BLaER1 treated with 17β-estradiol and CSF1 and Interleukin-3, amounts not matched to agents 10 nM and 100 nM (cell line): ENCODE results near the gene SESTD1.

Source experiments
- H3K27ac ChIP-seq, 11 experiments: shearing (Covaris generic); formaldehyde crosslinking; 2 replicates each; pipeline ENCODE4 v1.8.1; 2022
- H3K27me3 ChIP-seq, 11 experiments: shearing (Covaris generic); formaldehyde crosslinking; 2 replicates each; pipeline ENCODE4 v1.8.1; 2022
- H3K36me3 ChIP-seq, 11 experiments: shearing (Covaris generic); formaldehyde crosslinking; 2 replicates each; pipeline ENCODE4 v1.8.1; 2022
- H3K4me1 ChIP-seq, 10 experiments: shearing (Covaris generic); formaldehyde crosslinking; 2 replicates each; pipeline ENCODE4 v1.8.1; 2022
- H3K4me2 ChIP-seq, 11 experiments: shearing (Covaris generic); formaldehyde crosslinking; 2 replicates each; pipeline ENCODE4 v1.8.1; 2022
- H3K4me3 ChIP-seq, 10 experiments: shearing (Covaris generic); formaldehyde crosslinking; 2 replicates each; pipeline ENCODE4 v1.8.1; 2022
- H3K9ac ChIP-seq, 11 experiments: shearing (Covaris generic); formaldehyde crosslinking; 2 replicates each; pipeline ENCODE4 v1.8.1; 2022
- H3K9me3 ChIP-seq, 11 experiments: shearing (Covaris generic); formaldehyde crosslinking; replicated peaks in 1 of 11; 2 replicates each; pipeline ENCODE4 v1.8.1; 2022
- H4K20me1 ChIP-seq, 11 experiments: shearing (Covaris generic); formaldehyde crosslinking; 2 replicates each; pipeline ENCODE4 v1.8.1; 2022
- Cebpa-rat ChIP-seq, 11 experiments: shearing (Covaris generic); IDR thresholded peaks; 2 replicates each; pipeline ENCODE4 v1.8.1; 2022

The SESTD1 gene

GRCh38 chr2:179262077-179262660 lies 2.5 kb downstream of the SESTD1 start:
- Histone ChIP-seq H3K27ac (no peak overlapping the region; a peak in 2 of 22 replicates), H3K27me3 (no peaks in the 10 kb centered on the region), H3K9ac (no peak overlapping the region; a peak in 1 of 22 replicates), H3K4me2 (peak overlapping the region in 9 of 11 experiments; percentile 29 to 95 (median 90); a peak in 14 of 22 replicates), H3K4me1 (peaks cover 15 to 35% (median 24%) of the 10 kb centered on the region in 10 experiments), H3K4me3 (peak overlapping the region in 1 of 10 experiments; percentile 91; a peak in 1 of 20 replicates), H3K9me3 (peaks cover 0 to 33% (median 14%) of the 10 kb centered on the region in 11 experiments; a peak in 16 of 22 replicates), H3K36me3 (peaks cover 0 to 31% (median 5%) of the 10 kb centered on the region in 11 experiments; a peak in 7 of 22 replicates), H4K20me1 (peaks cover 0 to 31% (median 0%) of the 10 kb centered on the region in 11 experiments; a peak in 7 of 22 replicates)
- TF ChIP-seq Cebpa-rat (IDR thresholded peaks at IDR 0.05) = no peak

- H3K4me1 ChIP-seq = peaks cover 15 to 34% (median 24%) of the 10 kb centered on the region in 10 experiments
- H3K36me3 ChIP-seq = peaks cover 0 to 40% (median 9%) of the 10 kb centered on the region in 11 experiments; a peak in 10 of 22 replicates
- no peak overlapping the region for H3K9ac ChIP-seq
- no peak overlapping the region for H3K4me3 ChIP-seq
- H3K27ac ChIP-seq = no peak overlapping the region
- H3K27me3 ChIP-seq = no peaks in the 10 kb centered on the region
- no peak for TF ChIP-seq Cebpa-rat (IDR thresholded peaks at IDR 0.05)
- 0 out of 22 replicates have a peak overlapping the region, but pooled peaks of 1 of the 11 experiments have one; percentile 95 for H3K4me2 ChIP-seq
- peaks cover 4 to 42% (median 23%) of the 10 kb centered on the region in 11 experiments; a peak in 19 of 22 replicates for H3K9me3 ChIP-seq
- H4K20me1 ChIP-seq = peaks cover 0 to 34% (median 0%) of the 10 kb centered on the region in 11 experiments; a peak in 7 of 22 replicates
Observed at GRCh38 chr2:179261151-179261825, 3.3 kb downstream of the SESTD1 start.

DNA sequence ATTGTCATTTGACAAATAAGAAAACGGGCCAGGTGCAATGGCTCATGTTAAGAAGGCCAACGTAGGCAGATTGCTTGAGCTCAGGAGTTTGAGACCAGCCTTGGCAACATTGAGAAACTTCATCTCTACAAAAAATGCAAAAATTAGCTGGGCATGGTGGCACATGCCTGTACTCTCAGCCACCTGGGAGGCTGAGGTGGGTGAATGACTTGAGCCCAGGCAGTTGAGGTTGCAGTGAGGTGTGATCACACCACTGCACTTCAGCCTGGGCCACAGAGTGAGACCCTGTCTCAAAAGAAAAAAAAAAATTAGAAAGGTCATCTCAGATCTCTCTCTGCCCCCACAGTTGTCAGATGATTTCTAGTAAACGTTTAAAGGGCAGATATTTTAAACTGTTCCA lies 4.4 kb downstream of the SESTD1 start:
- no peak for TF ChIP-seq Cebpa-rat (IDR thresholded peaks at IDR 0.05)
- H3K4me2 ChIP-seq = no peak overlapping the region; a peak in 1 of 22 replicates
- no peak overlapping the region for H3K4me3 ChIP-seq
- peaks cover 0 to 51% (median 16%) of the 10 kb centered on the region in 11 experiments; a peak in 12 of 22 replicates for H3K36me3 ChIP-seq
- peaks cover 0 to 37% (median 0%) of the 10 kb centered on the region in 11 experiments; a peak in 8 of 22 replicates for H4K20me1 ChIP-seq
- H3K27ac ChIP-seq = no peak overlapping the region
- H3K4me1 ChIP-seq = peaks cover 11 to 25% (median 20%) of the 10 kb centered on the region in 10 experiments
- H3K9me3 ChIP-seq = peaks cover 10 to 52% (median 34%) of the 10 kb centered on the region in 11 experiments; a peak in 19 of 22 replicates
- no peak overlapping the region for H3K9ac ChIP-seq
- H3K27me3 ChIP-seq = no peaks in the 10 kb centered on the region

DNA sequence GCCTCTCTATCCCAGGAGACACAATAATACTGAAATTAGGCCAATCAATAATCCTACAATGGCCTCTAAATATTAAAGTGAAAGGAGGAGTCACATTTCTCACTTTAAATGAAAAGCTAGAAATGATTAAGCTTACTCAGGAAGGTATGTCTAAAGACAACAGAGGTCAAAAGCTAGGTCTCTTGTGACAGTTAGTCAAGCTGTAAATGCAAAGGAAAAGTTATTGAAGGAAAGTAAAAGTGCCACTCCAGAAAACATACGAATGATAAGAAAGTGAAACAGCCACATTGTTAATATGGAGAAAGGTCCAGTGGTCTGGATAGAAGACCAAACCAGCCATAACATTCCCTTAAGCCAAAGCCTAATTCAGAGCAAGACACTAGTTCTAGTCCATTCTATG lies 9.5 kb downstream of the SESTD1 start:
- no peaks in the 10 kb centered on the region for H3K27me3 ChIP-seq
- no peak overlapping the region for H3K27ac ChIP-seq
- H3K36me3 ChIP-seq = peaks cover 0 to 51% (median 14%) of the 10 kb centered on the region in 11 experiments; a peak in 12 of 22 replicates
- H3K4me1 ChIP-seq = peaks cover 0 to 19% (median 9%) of the 10 kb centered on the region in 10 experiments; a peak in 10 of 20 replicates
- H3K4me2 ChIP-seq = no peak overlapping the region
- H3K4me3 ChIP-seq = no peak overlapping the region
- peaks cover 0 to 60% (median 11%) of the 10 kb centered on the region in 11 experiments; a peak in 14 of 22 replicates for H4K20me1 ChIP-seq
- no peak for TF ChIP-seq Cebpa-rat (IDR thresholded peaks at IDR 0.05)
- H3K9ac ChIP-seq = no peak overlapping the region
- peaks cover 15 to 57% (median 42%) of the 10 kb centered on the region in 11 experiments; a peak in 20 of 22 replicates for H3K9me3 ChIP-seq

DNA sequence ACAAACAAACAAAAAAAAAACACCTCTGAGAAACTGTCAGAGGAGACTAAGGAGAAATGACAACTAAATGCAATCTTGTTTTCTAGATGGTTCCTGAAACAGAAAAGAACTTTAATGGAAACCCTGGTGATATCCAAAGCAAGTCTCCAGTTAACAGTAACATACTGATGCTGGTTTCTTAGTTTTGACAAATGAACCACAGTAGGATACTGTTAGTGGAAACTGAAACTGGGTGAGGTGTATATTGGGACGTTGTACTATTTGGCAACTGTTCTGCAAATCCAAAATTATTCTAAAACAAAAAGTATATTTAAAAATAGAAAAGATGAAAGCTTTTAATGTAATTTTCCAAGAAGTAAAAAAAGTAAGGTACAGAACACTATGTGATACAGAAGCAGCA lies 11.4 kb downstream of the SESTD1 start:
- Histone ChIP-seq H3K36me3 (peaks cover 0 to 56% (median 21%) of the 10 kb centered on the region in 11 experiments; a peak in 13 of 22 replicates), H3K27ac (no peak overlapping the region), H3K9ac (no peak overlapping the region), H3K9me3 (peaks cover 15 to 69% (median 58%) of the 10 kb centered on the region in 11 experiments; a peak in 21 of 22 replicates), H3K4me3 (no peak overlapping the region), H3K4me2 (peak overlapping the region in 1 of 11 experiments; percentile 4; a peak in 1 of 22 replicates), H3K4me1 (peaks cover 0 to 19% (median 9%) of the 10 kb centered on the region in 10 experiments; a peak in 10 of 20 replicates), H3K27me3 (no peaks in the 10 kb centered on the region), H4K20me1 (peaks cover 0 to 54% (median 11%) of the 10 kb centered on the region in 11 experiments; a peak in 13 of 22 replicates)
- TF ChIP-seq Cebpa-rat (IDR thresholded peaks at IDR 0.05) = no peak

DNA sequence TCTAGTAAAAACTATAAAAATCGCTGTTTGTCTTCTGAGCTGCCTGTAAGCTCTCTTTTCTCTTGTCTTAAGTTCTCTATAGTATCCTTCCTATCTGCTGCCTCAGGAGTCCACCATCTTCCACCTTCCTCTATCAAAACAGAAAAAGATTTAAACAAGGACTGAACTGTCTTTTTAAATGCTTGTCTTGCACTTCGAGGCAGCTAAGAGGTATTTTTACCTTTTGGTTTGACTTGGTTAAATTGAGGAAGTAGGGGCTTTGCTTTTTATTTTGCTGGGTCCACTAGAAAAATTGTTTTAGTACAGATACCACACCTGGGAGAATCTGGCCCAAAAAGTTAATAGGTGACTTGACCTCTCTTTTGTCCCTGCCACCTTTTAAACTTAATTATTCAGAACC lies 12.2 kb downstream of the SESTD1 start:
- Histone ChIP-seq H3K9ac (no peak overlapping the region), H3K27me3 (no peaks in the 10 kb centered on the region), H3K4me3 (no peak overlapping the region), H3K9me3 (peaks cover 15 to 69% (median 55%) of the 10 kb centered on the region in 11 experiments; a peak in 21 of 22 replicates), H3K36me3 (peaks cover 0 to 50% (median 25%) of the 10 kb centered on the region in 11 experiments; a peak in 14 of 22 replicates), H3K27ac (no peak overlapping the region), H4K20me1 (peaks cover 0 to 47% (median 11%) of the 10 kb centered on the region in 11 experiments; a peak in 13 of 22 replicates), H3K4me2 (peak overlapping the region in 3 of 11 experiments; percentile 4 to 27 (median 12); a peak in 3 of 22 replicates), H3K4me1 (peaks cover 0 to 19% (median 9%) of the 10 kb centered on the region in 10 experiments; a peak in 11 of 20 replicates)
- TF ChIP-seq Cebpa-rat (IDR thresholded peaks at IDR 0.05) = no peak

DNA sequence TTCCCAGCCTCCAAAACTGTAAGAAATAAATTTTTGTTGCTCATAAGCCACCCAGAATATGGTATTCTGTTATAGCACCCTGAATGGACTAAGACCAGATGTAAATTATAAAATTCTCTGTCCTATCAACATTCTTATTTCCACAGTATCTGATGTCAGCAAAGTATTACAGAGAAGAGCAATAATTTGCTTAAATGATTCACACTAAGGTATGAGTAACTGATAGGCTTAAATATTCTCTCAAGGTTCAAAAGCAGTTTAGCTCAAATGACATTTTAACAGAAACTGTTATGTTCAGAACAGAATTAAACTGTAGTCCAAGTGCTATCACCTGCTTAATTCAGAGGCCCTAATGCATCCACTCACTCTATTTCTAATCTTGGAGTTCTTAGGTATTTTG lies 12.8 kb downstream of the SESTD1 start:
- Histone ChIP-seq H3K27ac (no peak overlapping the region), H3K27me3 (no peaks in the 10 kb centered on the region), H4K20me1 (peaks cover 0 to 47% (median 11%) of the 10 kb centered on the region in 11 experiments; a peak in 13 of 22 replicates), H3K4me3 (no peak overlapping the region), H3K4me1 (peaks cover 0 to 19% (median 9%) of the 10 kb centered on the region in 10 experiments; a peak in 11 of 20 replicates), H3K36me3 (peaks cover 0 to 45% (median 22%) of the 10 kb centered on the region in 11 experiments; a peak in 14 of 22 replicates), H3K9ac (no peak overlapping the region), H3K4me2 (no peak overlapping the region), H3K9me3 (peaks cover 13 to 68% (median 50%) of the 10 kb centered on the region in 11 experiments; a peak in 21 of 22 replicates)
- TF ChIP-seq Cebpa-rat (IDR thresholded peaks at IDR 0.05) = no peak

- no peak for TF ChIP-seq Cebpa-rat (IDR thresholded peaks at IDR 0.05)
- Histone ChIP-seq H3K9me3 (peaks cover 12 to 68% (median 50%) of the 10 kb centered on the region in 11 experiments; a peak in 21 of 22 replicates), H4K20me1 (peaks cover 0 to 47% (median 11%) of the 10 kb centered on the region in 11 experiments; a peak in 13 of 22 replicates), H3K27ac (no peak overlapping the region), H3K36me3 (peaks cover 0 to 37% (median 16%) of the 10 kb centered on the region in 11 experiments; a peak in 14 of 22 replicates), H3K4me2 (no peak overlapping the region; a peak in 1 of 22 replicates), H3K27me3 (no peaks in the 10 kb centered on the region), H3K9ac (no peak overlapping the region), H3K4me1 (peaks cover 0 to 19% (median 9%) of the 10 kb centered on the region in 10 experiments; a peak in 11 of 20 replicates), H3K4me3 (no peak overlapping the region)
Observed at GRCh38 chr2:179250848-179251504, 13.7 kb downstream of the SESTD1 start.
